B cell (primary cell): Measurements from ENCODE around the gene IL19. TPM values are rescaled to one million over a fixed set of nuclear protein-coding genes. Genes with fewer than 3 reads are reported as not detected.

Experiments
- ATAC-seq: fragments of 200-7000 bp; cut with Tn5 transposase; one replicate; pipeline ENCODE4 v1.10.0; 2021; ENCODE audit warnings: low read depth, mild to moderate bottlenecking, moderate number of reproducible peaks, moderate library complexity
- CTCF ChIA-PET: fragments of 350-600 bp; sonication (Branson Sonifier 250); formaldehyde crosslinking; loops from one replicate; lab custom pipeline; 2021; ENCODE audit warnings: antibody characterized with exemption, inconsistent platforms; lab: Charles Lee
- POLR2A ChIA-PET: fragments of 350-600 bp; sonication (Branson Sonifier 250); formaldehyde crosslinking; loops from one replicate; lab custom pipeline; 2021; ENCODE audit warnings: antibody characterized with exemption; lab: Charles Lee
- DNase-seq: peaks from one replicate; pipeline ENCODE4 v3.0.0; 2013
- H2AFZ ChIP-seq: 2 replicates; pipeline ENCODE4 v1.6.1; 2012; ENCODE audit warnings: mild to moderate bottlenecking, low read depth, low read length; ENCODE audit not compliant: insufficient read depth, poor library complexity, severe bottlenecking
- H3K27ac ChIP-seq, 2 donors: 1 replicate in 1 of 2; 2 replicates in 1 of 2; pipeline ENCODE4 v1.5.1; 2012 to 2013; ENCODE audit warnings: low read length in 2 of 2, mild to moderate bottlenecking in 2 of 2, moderate library complexity in 1 of 2
- H3K27me3 ChIP-seq, 4 experiments: fragments of 200-600 bp in 1 of 4; sonication (generic) in 1 of 4; replicated peaks in 1 of 4; 1 replicate in 2 of 4; 2 replicates in 2 of 4; pipeline versions ENCODE4 v1.6.1 to v1.7.0; 2013 to 2016; ENCODE audit warnings: low read length in 3 of 4, mild to moderate bottlenecking in 2 of 4, mixed read lengths in 1 of 4, moderate library complexity in 1 of 4; ENCODE audit not compliant: insufficient read depth in 4 of 4, control insufficient read depth in 3 of 4; ENCODE audit errors: control extremely low read depth in 1 of 4
- H3K36me3 ChIP-seq, 2 experiments: replicated peaks in 1 of 2; 1 replicate in 1 of 2; 2 replicates in 1 of 2; pipeline versions ENCODE4 v1.6.1 to v1.7.1; 2013; ENCODE audit warnings: low read length in 1 of 2; ENCODE audit not compliant: insufficient read depth in 2 of 2, control insufficient read depth in 1 of 2; ENCODE audit errors: control extremely low read depth in 1 of 2, extremely low read depth in 1 of 2
- H3K4me1 ChIP-seq, 2 donors: fragments of 200-600 bp in 1 of 2; sonication (generic) in 1 of 2; 1 replicate in 1 of 2; 2 replicates in 1 of 2; pipeline versions ENCODE4 v1.5.1 to v1.6.1; 2013 to 2017; ENCODE audit warnings: low read length in 2 of 2; ENCODE audit not compliant: control insufficient read depth in 2 of 2, insufficient read depth in 2 of 2
- H3K4me2 ChIP-seq: replicated peaks from 2 replicates; pipeline ENCODE3; 2012; ENCODE audit warnings: mild to moderate bottlenecking, low read depth, low read length; ENCODE audit not compliant: poor library complexity, severe bottlenecking
- H3K4me3 ChIP-seq, 5 experiments: fragments of 200-600 bp in 1 of 5; sonication (generic) in 1 of 5; 1 replicate in 3 of 5; 2 replicates in 2 of 5; pipeline versions ENCODE4 v1.5.1 to v1.7.0; 2011 to 2016; ENCODE audit warnings: low read length in 4 of 5, mild to moderate bottlenecking in 4 of 5, low read depth in 2 of 5, control low read depth in 1 of 5, moderate library complexity in 1 of 5; ENCODE audit not compliant: insufficient read depth in 1 of 5; ENCODE audit errors: control extremely low read depth in 1 of 5, extremely low read depth in 1 of 5
- H3K79me2 ChIP-seq: fragments of 200-600 bp; sonication (generic); one replicate; pipeline ENCODE4 v1.6.0; 2016; ENCODE audit warnings: low read length; ENCODE audit not compliant: control insufficient read depth, insufficient read depth
- H3K9ac ChIP-seq: fragments of 200-600 bp; sonication (generic); 2 replicates; pipeline ENCODE4 v1.6.1; 2017; ENCODE audit warnings: mild to moderate bottlenecking, low read length, moderate library complexity
- H3K9me3 ChIP-seq, 3 donors: one replicate each; pipeline versions ENCODE4 v1.6.1 to v1.7.1; 2013; ENCODE audit warnings: low read length in 2 of 3; ENCODE audit not compliant: control insufficient read depth in 2 of 3, insufficient read depth in 1 of 3; ENCODE audit errors: control extremely low read depth in 1 of 3
- H4K20me1 ChIP-seq: 2 replicates; pipeline ENCODE4 v1.6.0; 2012; ENCODE audit warnings: mild to moderate bottlenecking, low read length; ENCODE audit not compliant: insufficient read depth, control insufficient read depth, poor library complexity, severe bottlenecking
- H3K27ac Mint-ChIP-seq: one replicate; pipeline ENCODE4 v1.8.0; 2021; ENCODE audit warnings: mixed read lengths
- H3K27me3 Mint-ChIP-seq: one replicate; pipeline ENCODE4 v1.8.0; 2021; ENCODE audit warnings: mixed read lengths
- H3K4me1 Mint-ChIP-seq: one replicate; pipeline ENCODE4 v1.8.0; 2021; ENCODE audit warnings: mixed read lengths
- H3K4me3 Mint-ChIP-seq: one replicate; pipeline ENCODE4 v1.8.0; 2021; ENCODE audit warnings: mixed read lengths
- H3K9me3 Mint-ChIP-seq: one replicate; pipeline ENCODE4 v1.8.0; 2022; ENCODE audit warnings: mixed read lengths; ENCODE audit not compliant: insufficient read depth
- EZH2 ChIP-seq: IDR thresholded peaks from 2 replicates; pipeline ENCODE4 v1.6.1; 2012; ENCODE audit warnings: borderline replicate concordance, low read depth, mild to moderate bottlenecking, moderate library complexity, low read length; ENCODE audit not compliant: insufficient read depth, poor library complexity, severe bottlenecking
- WGBS: methylation state at CpG from one replicate; pipeline ENCODE4 v1.1.5; 2013; ENCODE audit warnings: missing lambda C conversion rate; ENCODE audit not compliant: insufficient coverage; 5-methylcytosine and 5-hydroxymethylcytosine counted together
- intact Hi-C: fragments of 100-400 bp; cut with micrococcal nuclease; formaldehyde crosslinking; loops from one replicate; pipeline ENCODE4 v1.10.0; 2022
- polyA plus RNA-seq: library from polyadenylated mRNA; depleted of rRNA; stranded (reverse); fragments of >200 nt; gene quantifications from 2 replicates; pipeline ENCODE4 v1.2.3, GENCODE V29; 2012
- total RNA-seq, 2 donors: library from RNA; stranded (reverse); fragments of 120-200 nt in 1 of 2; gene quantifications; 1 replicate in 1 of 2; 2 replicates in 1 of 2; pipeline versions ENCODE4 v1.2.3 to v1.2.4, GENCODE V29; 2013 to 2022
- TF ChIP-seq, protein P1 (sequence below): fragments of 200-600 bp; IDR thresholded peaks from one replicate; pipeline ENCODE4 v1.8.0; 2022; ENCODE audit warnings: antibody characterized with exemption, mild to moderate bottlenecking

The IL19 gene
- total and polyA plus RNA-seq, 2 donors (not counting 1 experiment from before 2014, with no cell fraction given): 0.27 TPM; not detected in 1

DNA sequence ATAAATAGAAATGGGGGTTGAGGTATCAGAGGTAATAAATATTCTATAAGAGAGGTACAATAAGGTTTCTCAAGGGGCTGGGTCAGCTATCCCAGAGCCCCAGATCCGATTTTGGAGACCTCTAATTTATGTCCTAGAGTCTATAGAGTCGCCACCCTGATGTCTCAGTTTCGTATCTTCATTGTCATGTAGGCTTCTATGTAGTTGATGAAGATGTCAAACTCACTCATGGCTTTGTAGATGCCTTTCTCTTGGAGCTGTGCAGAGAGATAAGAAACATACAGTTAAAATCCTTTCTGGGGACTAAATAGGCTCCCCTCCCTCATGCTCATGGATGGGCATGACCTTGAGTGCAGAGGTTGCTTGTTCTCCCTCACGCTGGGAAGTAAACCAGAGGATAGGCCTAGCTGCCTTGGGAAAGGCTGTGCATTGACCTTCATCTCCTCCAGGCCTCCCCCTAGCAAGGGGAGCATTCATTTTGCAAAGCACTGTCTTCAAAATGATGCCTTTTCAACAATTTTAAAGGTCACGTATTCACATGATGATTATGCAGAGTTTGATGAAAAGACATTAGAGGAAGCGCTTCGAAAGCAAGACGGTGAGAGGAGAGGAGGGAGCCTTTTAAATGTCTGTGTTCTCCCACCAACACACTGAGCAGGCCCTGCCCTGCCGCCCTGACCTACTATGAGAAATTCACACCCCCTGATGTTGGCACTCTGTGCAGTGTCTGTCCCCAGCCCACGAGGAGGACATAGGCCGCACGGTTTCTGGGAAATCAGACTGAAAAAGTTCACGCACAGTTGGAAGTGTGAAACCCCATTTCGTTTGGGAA lies 1.9 kb upstream of the IL19 start:
- Mint-ChIP-seq H3K4me3 (peak overlapping the region; percentile 48), H3K9me3 (no peaks in the 10 kb centered on the region), H3K4me1 (peaks cover 73% of the 10 kb centered on the region), H3K27ac (peak overlapping the region; percentile 42), H3K27me3 (no peaks in the 10 kb centered on the region)
- WGBS: 71% methylated on average over 9 of the region's 14 CpGs
- Histone ChIP-seq H3K4me3 (no peak overlapping the region), H3K27ac (no peak overlapping the region), H3K27me3 (no peaks in the 10 kb centered on the region), H3K79me2 (no peaks in the 10 kb centered on the region), H3K4me1 (peaks cover 59 to 65% of the 10 kb centered on the region in 2 donors), H2AFZ (no peak overlapping the region), H3K4me2 (peak overlapping the region; percentile 25), H3K9ac (no peak overlapping the region), H3K9me3 (peaks cover 0 to 1% (median 0%) of the 10 kb centered on the region in 3 donors), H4K20me1 (no peaks in the 10 kb centered on the region), H3K36me3 (no peaks in the 10 kb centered on the region)
- TF ChIP-seq, protein P1, sequence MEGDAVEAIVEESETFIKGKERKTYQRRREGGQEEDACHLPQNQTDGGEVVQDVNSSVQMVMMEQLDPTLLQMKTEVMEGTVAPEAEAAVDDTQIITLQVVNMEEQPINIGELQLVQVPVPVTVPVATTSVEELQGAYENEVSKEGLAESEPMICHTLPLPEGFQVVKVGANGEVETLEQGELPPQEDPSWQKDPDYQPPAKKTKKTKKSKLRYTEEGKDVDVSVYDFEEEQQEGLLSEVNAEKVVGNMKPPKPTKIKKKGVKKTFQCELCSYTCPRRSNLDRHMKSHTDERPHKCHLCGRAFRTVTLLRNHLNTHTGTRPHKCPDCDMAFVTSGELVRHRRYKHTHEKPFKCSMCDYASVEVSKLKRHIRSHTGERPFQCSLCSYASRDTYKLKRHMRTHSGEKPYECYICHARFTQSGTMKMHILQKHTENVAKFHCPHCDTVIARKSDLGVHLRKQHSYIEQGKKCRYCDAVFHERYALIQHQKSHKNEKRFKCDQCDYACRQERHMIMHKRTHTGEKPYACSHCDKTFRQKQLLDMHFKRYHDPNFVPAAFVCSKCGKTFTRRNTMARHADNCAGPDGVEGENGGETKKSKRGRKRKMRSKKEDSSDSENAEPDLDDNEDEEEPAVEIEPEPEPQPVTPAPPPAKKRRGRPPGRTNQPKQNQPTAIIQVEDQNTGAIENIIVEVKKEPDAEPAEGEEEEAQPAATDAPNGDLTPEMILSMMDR: no peak
- no peak for TF ChIP-seq EZH2
- intact Hi-C loops: loop anchor here (5.0 kb wide), 1 partner anchor 39 kb away; no protein-coding TSS in a partner anchor
- no peak for DNase-seq
- no peak for ATAC-seq
- CTCF ChIA-PET: interaction anchor here (0.5 to 10.9 kb wide), 14 partner anchors 11 to 214 kb away, joined by 3 to 81 read pairs (median 3); no protein-coding TSS in a partner anchor
- POLR2A ChIA-PET: interaction anchor here (0.8 to 1.1 kb wide), 2 partner anchors 9 to 27 kb away, joined by 3 read pairs; no protein-coding TSS in a partner anchor
